SH-SY5Y (cell line): ENCODE data around the gene TPST2.

Source experiments
- GATA2 ChIP-seq: IDR thresholded peaks from 2 replicates; pipeline ENCODE4 v1.6.1; 2011; ENCODE audit warnings: mild to moderate bottlenecking, low read depth, low read length
- GATA3 ChIP-seq: IDR thresholded peaks from 2 replicates; pipeline ENCODE4 v1.6.1; 2011; ENCODE audit warnings: low read depth, mild to moderate bottlenecking, low read length, moderate library complexity

The TPST2 gene

DNA sequence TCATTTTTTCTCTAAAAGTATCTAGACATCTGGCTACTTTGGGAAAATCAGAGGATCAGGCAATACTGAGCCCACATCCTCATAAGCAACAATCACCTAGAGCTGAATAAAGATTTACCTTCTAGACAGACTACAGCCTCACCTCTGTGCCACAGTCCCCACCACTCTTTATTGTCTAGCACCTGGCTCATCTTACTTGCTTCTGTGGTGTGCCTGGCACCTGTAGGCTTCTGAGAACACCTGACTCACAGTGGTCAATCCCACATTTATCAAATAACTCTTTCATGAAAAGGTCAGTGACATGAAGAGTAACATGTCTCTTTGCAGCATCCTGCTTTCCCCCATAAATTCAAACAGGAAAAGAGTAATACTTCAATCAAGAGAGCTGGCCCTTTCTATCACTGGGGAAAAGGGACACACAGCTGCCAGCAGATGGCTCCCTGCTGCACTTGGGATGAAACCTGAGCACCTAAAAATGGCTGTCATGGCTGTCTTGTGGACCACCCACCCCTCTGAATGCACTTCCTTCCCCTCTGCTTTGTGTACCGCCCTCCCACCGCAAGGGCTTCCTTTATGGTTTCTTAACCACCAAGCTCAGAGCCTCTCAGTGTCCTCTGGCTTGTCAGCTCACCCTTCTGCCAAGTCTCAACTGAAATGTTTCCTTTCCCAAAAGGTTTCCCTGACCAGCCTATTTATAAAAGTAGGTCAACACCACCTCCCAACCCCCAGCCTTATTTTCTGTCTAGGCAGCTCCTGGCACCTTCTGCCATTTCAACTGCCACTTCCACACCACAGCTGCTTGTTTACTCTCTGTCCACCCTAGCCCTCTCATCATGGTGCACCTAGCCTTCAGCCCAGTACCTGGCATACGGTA, 87.0 kb downstream of the TPST2 start:
- TF ChIP-seq GATA3, result no peak
- no peak for TF ChIP-seq GATA2

DNA sequence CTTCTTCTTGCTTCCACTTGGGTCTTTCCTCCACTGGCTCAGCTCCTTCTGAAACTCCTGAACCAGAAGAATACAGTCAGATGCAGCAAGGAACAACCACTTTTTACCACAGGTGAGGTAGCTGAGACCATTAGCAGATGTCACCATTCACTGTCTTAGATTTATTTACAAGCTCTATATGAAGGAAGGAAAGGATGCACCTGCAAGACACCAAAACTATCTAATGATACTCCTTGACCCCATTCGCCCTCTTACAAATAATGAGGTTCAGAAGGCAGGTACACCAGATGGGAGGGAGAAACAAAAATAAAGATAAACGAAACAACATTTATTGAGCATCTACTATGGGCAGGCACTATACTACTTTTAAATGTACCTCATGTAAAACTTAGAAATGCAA, 87.9 kb downstream of the TPST2 start:
- TF ChIP-seq GATA2 (no peak), GATA3 (no peak)

- TF ChIP-seq GATA2 (no peak), GATA3 (no peak)
These were observed 90.7 kb downstream of the TPST2 start for GRCh38 chr22:26499188-26499703.

GRCh38 chr22:26496456-26496855, 93.5 kb downstream of the TPST2 start:
- TF ChIP-seq GATA2 (no peak), GATA3 (no peak)

GRCh38 chr22:26494506-26494905, 95.4 kb downstream of the TPST2 start:
- no peak for TF ChIP-seq GATA3
- no peak for TF ChIP-seq GATA2

GRCh38 chr22:26492220-26492619, 97.7 kb downstream of the TPST2 start:
- TF ChIP-seq GATA3 (no peak), GATA2 (no peak)

DNA sequence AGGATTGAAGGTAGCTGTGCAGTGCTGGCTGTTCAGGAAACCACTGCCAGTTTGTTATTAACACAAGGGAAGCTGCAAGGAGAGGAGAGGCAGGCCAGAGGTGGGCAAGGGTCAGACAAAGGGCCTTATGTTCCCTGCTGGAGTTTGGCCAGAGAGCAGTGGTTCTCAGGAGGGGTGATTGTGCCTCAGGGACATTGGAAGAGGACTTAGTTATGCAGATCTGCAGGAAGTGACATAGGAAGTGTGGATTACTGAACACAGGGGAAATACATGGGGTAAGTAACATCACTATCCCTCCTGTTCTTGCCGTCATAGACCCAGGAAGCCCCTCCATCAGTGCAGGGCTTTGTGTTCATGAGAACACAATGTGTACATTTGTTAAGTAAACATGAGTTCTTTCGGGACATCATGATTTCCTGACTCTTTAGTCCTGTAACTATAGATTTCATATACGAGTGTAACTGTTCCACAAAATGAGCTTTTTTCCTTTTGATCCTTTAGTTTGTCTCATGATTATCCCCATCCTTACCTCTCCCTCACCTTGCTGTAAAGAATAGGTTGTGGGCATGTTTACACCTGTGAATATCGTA, 100.4 kb downstream of the TPST2 start:
- TF ChIP-seq GATA3 (no peak), GATA2 (no peak)

GRCh38 chr22:26487996-26488395, 101.9 kb downstream of the TPST2 start:
- TF ChIP-seq GATA2 (no peak), GATA3 (no peak)

GRCh38 chr22:26486394-26486793, 103.5 kb downstream of the TPST2 start:
- no peak for TF ChIP-seq GATA2
- no peak for TF ChIP-seq GATA3

GRCh38 chr22:26485806-26486390, 104.0 kb downstream of the TPST2 start:
- no peak for TF ChIP-seq GATA3

- TF ChIP-seq GATA2 (no peak), GATA3 (no peak)
These were observed 104.9 kb downstream of the TPST2 start for GRCh38 chr22:26485013-26485412.

- TF ChIP-seq GATA2, result no peak
- no peak for TF ChIP-seq GATA3
These were observed 105.6 kb downstream of the TPST2 start for GRCh38 chr22:26484360-26484706.

DNA sequence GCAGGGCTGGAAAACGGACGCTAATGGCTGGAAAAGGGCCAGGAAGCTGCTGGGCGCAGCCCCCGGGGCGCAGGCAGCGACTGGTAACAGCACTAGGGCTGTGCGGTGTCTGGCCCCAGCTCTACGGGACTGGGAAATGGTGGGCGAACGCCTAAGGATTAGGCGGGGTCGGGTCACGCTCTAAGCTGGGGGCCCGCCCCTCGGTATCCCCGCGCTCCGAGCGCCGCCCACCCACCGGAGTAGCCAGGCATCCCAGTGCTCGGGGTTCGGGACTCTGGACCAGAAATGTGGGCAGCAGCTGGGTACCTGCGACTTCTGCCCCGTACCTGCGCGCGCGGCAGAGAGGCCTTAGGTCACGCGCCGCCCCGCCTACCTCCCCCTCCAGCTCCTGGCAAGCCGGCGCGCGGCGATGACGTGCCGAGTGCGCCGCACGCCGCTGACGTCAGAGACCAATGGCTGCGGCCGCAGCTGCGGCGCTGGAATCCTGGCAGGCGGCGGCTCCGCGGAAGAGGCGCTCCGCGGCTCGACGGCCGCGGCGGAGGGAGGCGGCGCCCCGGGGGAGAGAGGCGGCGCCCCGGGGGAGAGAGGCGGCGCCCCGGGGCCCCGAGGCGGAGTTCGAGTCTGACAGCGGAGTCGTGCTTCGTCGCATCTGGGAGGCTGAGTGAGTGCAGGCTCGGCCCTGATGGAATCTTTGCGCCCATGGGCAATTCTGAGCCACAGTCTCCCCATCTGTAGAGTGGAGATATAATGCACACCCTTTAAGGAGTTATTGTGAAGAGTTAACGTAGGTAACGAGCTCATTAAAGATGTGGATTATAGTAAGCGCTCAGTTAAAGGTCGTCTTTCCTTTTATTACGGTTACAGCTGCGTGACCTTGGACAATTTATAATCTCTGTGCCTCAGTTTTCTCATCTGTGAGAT, 106.2 kb downstream of the TPST2 start, which contains the start of the genes HPS4 and SRRD:
Gene HPS4, minus strand, starts transcription at position 345 of the 921 bp plus-strand sequence. CDS start 2,021 bp downstream, outside the sequence.
Gene SRRD, plus strand, starts transcription at position 439 of the 921 bp plus-strand sequence. Its CDS starts 14 bp downstream, at position 453.
- TF ChIP-seq GATA3 (no peak), GATA2 (peak; percentile 32)

GRCh38 chr22:26483043-26483438, 106.9 kb downstream of the TPST2 start:
- TF ChIP-seq GATA3, result no peak
- no peak for TF ChIP-seq GATA2

DNA sequence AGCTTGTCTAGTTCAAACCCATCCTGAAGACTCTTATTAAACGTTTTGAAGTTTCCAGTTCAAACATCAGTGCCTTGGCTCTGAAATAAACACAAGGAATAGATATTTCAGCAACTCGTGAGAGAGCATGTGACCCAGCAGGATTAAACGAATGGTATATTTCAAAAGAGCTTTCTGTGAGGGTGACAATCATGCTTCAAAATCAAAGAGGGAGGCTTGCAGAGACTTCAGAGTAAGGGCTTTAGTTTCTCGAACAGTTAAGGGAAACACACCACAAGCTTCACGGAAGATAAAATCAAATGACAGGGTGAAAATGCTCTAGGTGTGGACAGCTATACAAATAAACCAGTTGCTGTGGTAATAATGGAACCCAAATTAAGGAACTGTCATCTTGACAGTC, 107.8 kb downstream of the TPST2 start:
- TF ChIP-seq GATA3 (no peak), GATA2 (no peak)
